GM19351 (cell line): ENCODE results near the gene RASGEF1C.
A peak's percentile ranks its signal among the peaks of the same experiment; 100 is the strongest.

Experiments
- ATAC-seq: cut with Tn5 transposase; IDR thresholded peaks from one replicate; pipeline ENCODE4 v1.9.1; 2021; ENCODE audit warnings: mild to moderate bottlenecking, moderate library complexity; ENCODE audit not compliant: unreplicated experiment

The RASGEF1C gene

DNA sequence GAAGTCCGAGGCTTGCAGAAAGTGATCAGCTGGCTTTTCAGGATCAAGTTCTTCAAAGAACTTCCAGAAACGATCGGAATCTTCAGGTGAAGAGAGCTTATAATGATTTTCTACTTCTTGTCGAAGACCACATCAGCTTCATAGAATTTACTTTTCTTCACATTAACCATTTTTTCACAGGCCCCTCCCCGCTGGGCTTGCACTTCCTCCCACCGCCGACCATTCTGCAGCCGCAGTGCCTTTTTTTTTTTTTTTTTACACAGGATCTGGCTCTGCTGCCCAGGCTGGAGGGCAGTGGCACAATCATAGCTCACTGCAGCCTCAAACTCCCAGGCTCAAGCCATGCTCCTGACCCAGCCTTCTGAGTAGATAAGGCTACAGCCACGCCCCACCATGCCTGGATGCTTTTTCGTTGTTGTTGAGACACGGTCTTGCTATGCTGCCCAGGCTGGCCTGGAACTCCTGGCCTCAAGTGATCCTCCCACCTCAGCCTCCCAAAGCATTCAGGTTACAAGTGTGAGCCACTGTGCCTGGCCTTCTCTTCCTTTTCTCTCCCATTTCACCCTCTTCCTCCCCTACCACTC lies 122.1 kb downstream of the RASGEF1C start:
- no peak for ATAC-seq

DNA sequence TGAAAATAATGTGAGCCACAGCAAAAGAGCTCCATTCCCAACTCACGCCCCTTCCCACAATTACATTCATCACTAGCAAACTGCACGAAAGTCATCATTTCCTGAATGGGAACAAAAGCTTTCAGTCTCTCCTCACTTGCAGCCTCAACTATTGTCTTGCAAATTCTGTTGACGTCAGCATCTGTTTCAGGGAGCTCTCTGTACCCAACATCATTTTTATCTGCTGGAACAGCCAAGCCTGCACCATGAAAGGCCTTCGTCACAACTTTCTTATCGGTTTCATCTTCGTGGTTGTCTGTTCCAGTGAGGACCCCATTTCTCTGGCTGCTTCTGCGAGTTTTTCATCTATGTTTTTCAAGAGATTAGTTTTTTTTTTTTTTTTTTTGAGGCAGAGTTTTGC lies 123.2 kb downstream of the RASGEF1C start:
- ATAC-seq: no peak

DNA sequence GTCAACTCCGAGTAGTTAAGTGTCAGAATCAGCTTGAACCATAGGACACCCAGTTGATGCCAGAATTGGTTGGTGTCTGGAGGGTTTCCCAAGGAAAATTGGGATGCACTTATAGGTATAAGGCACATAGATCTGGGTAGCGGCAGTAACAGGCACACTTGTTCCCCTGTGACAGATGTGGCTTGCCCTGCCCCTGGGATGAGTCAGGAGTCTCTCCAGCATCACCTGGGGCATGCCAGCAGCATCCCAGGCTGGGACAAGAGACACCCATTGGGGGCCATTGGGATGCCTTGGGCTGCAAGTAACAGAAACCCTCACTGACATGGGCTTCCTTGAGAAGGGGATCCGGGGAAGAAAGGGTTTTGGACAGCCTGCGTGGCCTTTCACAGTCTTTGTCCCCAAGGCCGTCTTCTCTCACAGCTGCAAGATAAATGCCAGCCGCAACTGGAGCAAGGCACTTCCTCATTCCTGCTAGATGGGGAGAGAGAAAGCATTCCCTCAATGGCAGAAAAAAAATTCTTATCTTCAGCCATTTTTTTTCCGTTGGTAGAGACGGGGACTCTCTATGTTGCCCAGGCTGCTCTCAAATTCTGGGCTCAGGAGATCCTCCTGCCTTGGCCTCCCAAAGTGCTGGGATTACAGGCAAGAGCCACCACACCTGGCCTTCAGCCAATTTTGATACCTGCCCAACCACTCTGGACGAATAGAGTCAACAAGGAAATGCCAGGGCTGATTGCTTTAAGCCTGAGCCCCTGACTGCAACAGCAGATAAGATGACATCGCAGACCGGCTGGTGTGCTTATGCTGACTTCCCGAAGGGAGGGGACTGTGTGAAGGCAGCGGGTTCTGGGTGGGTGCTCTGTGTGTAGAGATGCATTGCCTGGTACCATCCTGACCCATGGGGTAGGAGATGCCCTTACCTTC lies 124.1 kb downstream of the RASGEF1C start:
- no peak for ATAC-seq

DNA sequence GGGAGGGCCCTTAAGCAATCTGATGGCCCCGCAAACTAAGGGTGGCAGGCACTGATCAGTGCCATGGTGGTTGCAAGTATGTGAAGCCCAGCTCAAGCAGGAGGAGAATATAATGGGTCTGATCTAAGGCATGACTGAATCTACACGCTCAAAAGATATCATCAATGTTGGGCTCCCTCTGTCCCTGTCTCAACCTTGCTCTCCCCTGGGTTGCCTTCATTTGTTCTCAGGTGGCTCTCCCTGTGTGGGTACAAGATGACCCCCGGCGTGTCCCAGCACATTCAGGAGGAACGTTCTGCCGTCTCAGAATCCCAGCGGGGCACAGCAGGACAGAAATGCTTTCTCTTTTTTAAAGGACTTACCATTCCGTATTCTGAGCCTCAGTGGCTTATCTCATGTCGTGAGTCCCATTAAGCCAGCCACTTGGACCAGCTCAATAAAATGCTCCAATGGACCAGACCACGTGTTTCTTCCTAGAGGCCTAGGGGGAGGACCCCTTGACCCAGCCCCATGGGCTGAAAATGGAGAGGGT lies 125.4 kb downstream of the RASGEF1C start:
- ATAC-seq: no peak

DNA sequence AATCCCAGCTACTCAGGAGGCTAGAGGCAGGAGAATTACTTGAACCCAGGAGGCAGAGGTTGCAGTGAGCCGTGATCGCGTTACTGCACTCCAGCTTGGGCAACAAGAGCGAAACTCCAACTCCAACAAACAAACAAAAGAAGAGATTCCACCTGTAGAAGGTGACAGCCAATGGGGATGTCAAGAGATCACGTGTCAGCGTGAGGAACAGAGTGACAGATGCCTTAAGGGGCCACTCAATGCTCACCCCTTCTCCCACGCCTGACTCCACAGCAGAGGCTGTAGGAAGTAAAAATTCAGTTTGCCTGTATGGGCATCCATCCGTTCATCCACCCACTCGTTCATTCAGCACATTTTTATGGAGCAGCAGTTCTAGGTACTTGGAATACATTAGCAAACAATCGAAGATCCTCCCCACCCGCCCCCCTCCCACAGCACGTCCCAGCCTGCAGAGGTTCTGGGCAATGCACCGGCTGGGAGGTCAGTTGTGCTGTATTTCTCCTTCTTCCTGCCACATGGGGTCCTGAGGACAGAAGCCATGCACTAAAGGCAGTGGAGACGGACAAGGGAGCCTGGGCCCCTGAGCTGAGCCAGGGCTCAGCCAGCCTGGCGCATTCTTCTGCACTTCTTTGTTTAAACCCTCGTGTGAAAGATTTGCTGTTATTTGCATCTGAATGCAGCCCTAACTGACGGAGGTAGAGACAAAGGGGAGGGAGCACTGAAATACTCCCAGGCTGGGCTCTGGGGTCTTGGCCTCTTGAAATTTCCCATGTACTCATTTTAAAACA lies 126.2 kb downstream of the RASGEF1C start:
- ATAC-seq: no peak

DNA sequence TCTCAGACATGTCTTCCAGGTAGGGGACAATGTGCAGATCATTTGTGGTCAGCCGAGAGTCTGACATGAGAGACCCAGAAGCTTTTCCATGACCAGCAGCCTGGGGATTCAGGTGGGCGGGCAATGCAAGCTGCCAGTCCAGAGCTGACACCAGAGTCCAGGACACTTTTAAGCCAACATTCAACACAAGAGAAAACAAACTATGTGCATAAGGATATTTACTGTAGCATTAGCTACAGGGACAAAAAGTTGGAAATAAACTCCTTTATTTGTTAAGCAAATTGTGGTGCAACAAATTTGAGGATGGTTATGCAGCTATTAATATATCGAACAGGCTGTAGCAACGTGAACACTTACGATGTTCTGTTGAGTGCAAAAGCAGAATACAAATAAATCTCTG lies 127.5 kb downstream of the RASGEF1C start:
- ATAC-seq: no peak

DNA sequence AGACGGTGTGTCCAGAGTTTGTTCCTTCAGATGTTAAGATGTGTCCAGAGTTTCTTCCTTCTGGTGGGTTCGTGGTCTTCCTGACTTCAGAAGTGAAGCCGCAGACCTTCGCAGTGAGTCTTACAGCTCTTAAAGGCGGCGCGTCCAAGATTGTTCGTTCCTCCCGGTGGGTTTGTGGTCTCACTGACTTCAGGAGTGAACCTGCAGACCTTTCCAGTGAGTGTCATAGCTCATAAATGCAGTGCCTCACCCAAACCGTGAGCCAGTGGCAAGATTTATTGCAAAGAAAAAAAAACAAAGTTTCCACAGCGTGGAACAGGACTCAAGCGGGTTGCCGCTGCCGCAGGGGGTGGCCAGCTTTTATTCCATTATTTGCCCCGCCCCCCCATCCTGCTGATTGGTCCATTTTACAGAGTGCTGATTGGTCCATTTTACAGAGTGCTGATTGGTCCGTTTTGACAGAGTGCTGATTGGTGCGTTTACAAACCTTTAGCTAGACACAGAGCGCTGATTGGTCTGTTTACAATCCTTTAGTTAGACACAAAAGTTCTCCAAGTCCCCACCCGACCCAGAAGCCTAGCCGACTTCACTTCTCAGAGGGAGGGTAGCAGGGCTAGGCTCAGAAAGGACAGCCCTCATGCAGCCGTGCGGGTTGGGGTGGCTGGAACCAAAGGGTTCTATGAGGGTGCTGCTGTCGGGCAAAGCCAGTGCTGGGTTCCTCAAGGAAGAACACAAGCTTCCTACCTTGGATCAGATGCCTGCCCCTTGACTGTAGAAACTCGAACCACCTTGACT lies 128.3 kb downstream of the RASGEF1C start:
- ATAC-seq: no peak

DNA sequence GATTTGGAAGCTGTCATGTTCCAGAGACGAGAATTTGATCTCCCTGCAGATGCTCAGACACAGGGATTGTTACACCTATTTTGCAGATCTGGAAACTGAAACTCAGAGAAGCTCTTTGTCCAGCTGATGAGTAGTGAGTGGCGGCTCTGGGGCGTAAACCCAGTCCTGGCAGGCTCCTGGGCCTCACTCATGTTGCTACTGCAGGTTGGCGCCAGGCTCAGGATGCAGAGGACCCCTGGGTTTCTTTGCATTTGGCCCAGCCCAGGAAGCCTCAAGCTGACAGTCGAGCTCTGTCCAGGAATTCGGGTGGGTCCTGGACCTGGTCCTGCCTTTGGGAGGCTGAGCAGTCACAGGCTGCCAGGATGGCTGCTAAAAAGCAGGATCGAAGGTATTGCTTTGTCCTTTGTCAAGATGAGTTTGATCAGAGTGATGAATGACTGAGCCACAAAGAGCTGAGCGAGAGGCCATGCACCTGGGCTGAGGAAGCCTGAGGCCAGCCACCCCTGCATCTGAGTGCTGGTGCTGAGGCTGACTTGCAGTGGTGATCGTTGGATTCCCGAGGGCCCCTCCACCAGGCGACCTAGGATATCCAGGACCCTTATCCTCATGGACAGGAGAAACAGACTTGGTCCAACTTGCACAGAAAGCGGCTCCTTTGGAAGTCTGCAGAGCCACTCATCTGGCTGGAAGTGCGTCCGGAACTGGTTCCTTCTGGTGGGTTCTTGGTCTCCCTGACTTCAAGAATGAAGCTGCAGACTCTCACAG lies 129.1 kb downstream of the RASGEF1C start:
- no peak for ATAC-seq

DNA sequence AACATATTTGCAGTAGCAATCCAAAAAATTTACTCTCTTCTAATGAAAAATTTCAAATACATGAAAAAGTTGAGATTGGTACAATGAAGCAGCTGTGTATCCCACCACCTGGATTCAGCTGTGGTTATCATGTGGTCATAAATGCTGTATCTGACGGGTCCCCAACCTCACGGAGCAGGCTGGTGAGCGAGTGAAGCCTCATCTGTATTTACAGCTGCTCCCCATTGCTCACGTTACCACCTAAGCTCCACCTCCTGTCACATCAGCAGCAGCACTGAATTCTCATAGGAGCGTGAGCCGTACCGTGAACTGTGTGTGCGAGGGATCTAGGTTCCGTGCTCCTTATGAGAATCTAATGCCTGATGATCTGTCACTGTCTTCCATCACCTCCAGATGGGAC lies 130.7 kb downstream of the RASGEF1C start:
- no peak for ATAC-seq

DNA sequence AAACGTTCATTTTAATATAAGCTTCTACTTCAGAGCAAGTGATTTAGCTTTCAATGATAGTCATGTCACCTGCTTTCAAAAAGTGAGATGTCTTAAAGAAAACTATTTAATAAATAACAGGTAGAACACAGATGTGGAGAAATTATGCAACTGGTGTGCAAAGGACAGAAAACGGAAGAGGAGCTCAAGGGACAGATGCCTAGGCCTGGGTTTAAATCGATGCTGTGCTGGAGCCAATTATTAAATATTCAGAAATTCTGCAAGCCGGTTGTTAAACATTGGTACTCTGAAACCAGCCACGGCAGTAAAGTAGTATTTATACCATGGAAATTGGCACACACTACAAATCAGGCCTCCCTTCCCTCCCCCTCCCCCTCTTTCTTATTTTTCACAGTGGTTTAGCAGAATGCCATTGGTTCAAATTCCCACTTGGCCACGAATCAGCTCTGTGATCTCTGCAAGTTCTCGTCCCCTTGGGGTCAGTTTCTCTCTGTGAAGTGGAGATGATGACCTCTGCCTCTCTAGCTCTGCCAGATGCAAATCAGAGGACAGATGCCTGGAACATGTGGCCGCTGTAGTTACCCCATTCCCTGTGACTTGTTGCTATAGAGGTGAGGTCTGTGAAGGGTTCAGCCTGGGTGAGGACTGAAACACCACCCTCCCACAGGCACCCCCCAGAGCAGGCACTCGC lies 131.3 kb downstream of the RASGEF1C start:
- no peak for ATAC-seq

DNA sequence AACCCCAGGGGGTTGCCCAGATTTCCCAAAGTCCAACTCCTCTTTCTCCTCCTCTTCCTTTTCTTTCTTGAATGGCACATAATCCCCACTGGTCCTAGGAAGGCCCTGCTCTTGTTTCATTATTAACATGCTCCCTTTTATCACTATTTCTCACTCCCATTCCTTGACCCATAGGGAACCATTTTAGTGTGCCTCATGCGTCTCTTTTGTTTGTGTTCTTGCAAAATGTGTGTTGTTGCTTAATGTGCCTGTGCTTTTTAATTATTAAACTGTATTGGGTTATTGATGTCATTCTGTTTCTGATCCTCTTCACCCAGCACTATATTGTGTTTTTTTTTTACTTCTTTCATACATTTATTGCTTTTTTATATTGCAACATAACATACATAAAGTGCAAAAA lies 133.3 kb downstream of the RASGEF1C start:
- no peak for ATAC-seq

DNA sequence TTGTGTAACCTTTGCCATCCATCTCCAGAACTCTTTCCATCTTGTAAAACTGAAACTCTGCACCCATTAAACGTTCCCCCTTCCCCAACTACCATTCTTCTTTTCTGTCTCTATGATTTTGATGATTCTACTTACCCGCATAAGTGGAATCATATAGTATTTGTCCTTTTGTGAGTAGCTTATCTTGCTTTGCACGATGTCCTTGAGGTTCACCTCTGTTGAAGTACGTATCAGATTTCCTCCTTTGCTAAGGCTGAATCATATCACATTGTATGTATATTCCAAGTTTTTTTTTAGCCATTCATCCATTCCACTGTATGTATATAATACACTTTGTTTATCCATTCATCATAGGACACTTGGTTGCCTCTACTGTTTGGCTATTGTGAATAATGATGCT lies 134.5 kb downstream of the RASGEF1C start:
- no peak for ATAC-seq

DNA sequence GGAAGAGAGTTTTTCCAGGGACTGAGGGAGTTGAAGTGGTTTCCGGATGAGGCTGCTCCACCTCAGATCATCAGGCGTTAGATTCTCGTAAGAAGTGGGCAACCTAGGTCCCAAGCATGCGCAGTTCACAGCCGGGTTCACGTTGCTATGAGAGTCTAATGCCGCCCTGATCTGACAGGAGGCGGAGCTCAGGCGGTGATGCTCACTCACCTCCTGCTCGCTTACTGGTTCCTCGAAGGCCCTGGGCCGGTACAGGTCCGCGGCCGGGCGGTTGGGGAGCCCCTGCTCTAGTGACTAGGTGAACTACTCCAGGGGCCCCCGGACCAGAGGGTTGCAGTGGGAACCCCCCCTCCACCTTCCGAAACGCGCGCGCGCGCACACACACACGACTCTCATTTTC lies 136.5 kb downstream of the RASGEF1C start:
- no peak for ATAC-seq

DNA sequence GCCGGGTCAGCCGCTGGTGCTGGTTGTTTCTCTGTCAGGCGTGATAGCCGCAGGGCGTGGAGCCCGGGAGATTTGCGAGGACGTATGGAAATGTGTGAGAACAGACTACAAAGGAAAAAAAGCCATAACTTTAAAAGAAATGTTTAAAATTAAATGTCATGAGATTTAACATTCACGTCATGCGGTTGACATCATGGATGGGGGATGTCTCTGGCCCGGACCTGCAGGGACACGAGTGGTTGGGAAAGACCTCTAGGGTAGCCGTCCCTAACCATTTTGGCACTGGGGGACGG lies 136.8 kb downstream of the RASGEF1C start:
- ATAC-seq: no peak

DNA sequence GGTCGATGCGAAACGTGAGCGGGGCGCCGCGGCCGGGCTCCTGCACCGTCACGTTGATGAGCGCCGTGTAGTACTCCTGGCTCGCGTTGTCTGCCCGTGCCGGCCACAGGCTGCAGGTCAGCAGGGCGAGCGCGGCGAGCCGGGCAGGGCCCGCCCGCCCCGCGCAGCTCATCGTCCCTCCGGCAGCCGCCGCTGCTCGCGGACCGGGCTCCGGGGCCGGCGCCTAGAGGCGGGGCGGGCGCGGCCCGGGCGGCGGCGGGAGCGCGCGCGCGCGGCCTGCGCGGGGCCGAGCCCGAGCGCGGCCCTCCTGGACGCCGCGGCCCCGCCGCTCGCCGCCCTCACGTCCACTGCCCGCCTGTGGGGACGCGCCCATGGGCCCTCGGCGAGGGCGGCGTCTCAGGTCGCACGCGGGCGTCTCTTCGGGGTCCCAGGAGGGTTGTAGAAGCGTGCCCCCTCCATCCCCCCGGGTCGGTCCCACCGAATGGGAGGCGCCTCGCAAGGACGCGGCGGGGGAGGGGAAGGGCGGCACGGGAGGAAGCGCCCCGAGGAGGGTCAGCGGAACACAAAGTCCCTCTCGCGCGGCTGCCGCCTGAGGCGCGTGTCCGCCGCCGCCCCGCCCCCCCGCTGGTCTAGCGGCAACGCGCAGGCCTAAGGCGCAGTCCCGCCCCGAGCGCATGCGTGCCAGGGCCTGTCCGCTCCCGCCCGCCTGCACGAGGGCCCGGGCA lies 137.3 kb downstream of the RASGEF1C start, which contains the start of gene RNF130:
TSS of gene RNF130 (minus strand) at position 229 of the 725 bp plus-strand sequence. CDS start at position 172, 57 bp downstream.
- peak; percentile 66 for ATAC-seq

DNA sequence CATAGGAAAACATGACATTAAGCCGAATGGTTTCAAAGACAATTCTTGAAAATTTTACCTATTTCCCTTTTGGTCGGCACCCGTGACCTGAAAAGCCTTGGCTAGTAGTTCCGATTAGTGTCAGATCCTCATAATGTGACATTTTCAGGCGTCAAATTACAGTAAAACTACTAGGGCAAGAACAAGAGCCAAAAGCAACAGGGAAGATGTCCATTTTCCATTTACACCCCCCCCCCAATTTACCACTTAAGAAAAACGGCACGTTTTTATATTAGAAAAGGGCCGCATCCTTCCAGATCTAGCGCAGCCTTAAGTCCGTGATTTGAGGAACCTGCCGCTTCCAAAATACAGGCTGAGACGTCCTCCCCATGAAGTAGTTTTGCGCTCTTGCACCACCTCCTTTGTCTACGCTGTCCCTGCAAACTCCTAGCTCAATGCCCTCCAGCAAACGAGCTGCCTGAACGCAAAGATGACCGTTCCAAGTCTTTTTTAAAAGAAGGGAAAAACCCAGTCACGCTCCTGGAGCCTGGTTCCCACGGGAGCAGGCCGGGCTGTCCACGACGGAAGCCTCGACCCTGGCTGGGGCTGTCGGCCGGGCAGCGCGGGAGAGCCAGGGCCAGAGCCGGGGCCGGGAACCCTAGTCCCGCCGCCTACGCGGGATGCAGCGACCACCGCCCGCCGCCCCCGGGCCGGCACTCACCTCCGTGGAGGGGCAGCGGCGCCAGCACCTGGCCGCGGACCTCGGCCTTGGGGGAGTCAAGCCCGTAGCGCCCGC lies 138.1 kb downstream of the RASGEF1C start:
- ATAC-seq: peak; percentile 8

DNA sequence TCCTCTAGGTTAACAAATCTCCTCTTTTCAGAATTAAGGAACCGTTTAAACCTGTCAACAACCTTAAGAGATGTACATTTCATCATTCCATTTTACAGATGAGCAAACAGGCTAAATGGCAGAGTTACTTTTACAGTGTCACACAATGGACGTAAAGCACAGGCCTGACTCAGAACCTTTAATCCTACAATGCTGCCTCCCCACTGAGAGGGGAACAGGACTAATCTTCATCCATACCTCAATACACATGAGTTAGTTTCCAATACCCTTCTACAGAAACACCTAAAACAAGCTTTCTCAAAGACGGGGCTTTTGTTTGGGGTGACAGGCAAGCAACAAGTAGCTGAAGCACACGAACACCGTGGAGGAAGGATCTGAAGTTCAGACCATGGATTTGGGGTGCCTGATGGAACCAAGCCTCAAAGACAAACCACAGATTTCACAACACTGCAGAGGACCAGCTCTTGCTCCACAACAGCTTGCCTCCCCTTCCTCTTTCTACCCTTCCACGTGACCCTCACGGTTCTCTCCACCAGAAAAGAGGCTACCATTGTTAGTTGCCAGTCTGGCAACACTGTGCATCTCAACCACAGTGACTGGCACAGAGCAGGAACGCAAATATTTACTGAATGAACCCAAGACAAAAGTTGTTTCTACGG lies 139.3 kb downstream of the RASGEF1C start:
- ATAC-seq: no peak
